ENCODE data around the gene KIAA0232. TPM values are rescaled to one million over a fixed set of nuclear protein-coding genes. Genes with fewer than 3 reads are reported as not detected.

Gene KIAA0232
- polyA plus RNA-seq, 1 experiment, result 25.0 TPM

- no peak for TF ChIP-seq CTCF (IDR thresholded peaks at IDR 0.05; ENCODE audit: low read depth, low read length)
- Histone ChIP-seq H3K27me3 (ENCODE audit: control insufficient read depth, insufficient read depth, low read length) (no peaks in the 10 kb centered on the region), H3K27ac (ENCODE audit: low read depth, low read length) (no peak overlapping the region), H3K9me3 (ENCODE audit: control insufficient read depth, insufficient read depth, low read length) (peaks cover 2% of the 10 kb centered on the region), H3K4me3 (ENCODE audit: low read depth, low read length) (no peak overlapping the region)
- DNase-seq (ENCODE audit: low read depth, low spot score), result no peak
- CTCF ChIA-PET, result no interaction called here
- POLR2A ChIA-PET, result no interaction called here
Measured at GRCh38 chr4:6740347-6740746, 42.2 kb upstream of the KIAA0232 start.

- Histone ChIP-seq H3K27ac (ENCODE audit: low read depth, low read length) (no peak overlapping the region), H3K9me3 (ENCODE audit: control insufficient read depth, insufficient read depth, low read length) (peaks cover 2% of the 10 kb centered on the region), H3K4me3 (ENCODE audit: low read depth, low read length) (no peak overlapping the region), H3K27me3 (ENCODE audit: control insufficient read depth, insufficient read depth, low read length) (no peaks in the 10 kb centered on the region)
- no peak for TF ChIP-seq CTCF (IDR thresholded peaks at IDR 0.05; ENCODE audit: low read depth, low read length)
- POLR2A ChIA-PET, result no interaction called here
- CTCF ChIA-PET, result interaction anchor here (0.6 kb wide), 2 partner anchors 56 to 300 kb away, joined by 4 to 5 read pairs; a partner anchor contains a TSS
- DNase-seq (ENCODE audit: low read depth, low spot score), result no peak
Measured at GRCh38 chr4:6742507-6742906, 40.0 kb upstream of the KIAA0232 start.

DNA sequence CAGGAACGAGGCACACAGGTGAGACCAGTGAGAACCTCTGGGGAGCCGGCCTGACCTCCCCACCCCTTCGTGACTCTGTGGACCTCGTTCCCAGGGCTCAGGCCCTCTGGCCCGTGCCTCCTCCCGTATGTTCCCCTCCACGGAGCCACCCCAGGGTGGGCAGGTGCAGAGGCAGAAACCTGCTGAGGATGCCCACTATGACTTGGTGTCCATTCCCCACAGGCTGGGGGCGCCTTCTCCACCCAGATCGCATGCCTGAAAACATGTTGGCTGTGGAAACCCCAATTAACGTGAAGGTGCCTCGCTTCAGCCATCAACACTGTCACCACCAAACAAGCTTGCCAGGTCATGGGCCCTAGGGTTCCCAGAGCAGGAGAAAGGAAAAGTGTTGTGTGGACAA, 39.5 kb upstream of the KIAA0232 start:
- no peak for TF ChIP-seq CTCF (IDR thresholded peaks at IDR 0.05; ENCODE audit: low read depth, low read length)
- H3K9me3 ChIP-seq (ENCODE audit: control insufficient read depth, insufficient read depth, low read length), result peaks cover 2% of the 10 kb centered on the region
- no peaks in the 10 kb centered on the region for H3K27me3 ChIP-seq (ENCODE audit: control insufficient read depth, insufficient read depth, low read length)
- H3K4me3 ChIP-seq (ENCODE audit: low read depth, low read length), result no peak overlapping the region
- no peak overlapping the region for H3K27ac ChIP-seq (ENCODE audit: low read depth, low read length)
- POLR2A ChIA-PET, result no interaction called here
- DNase-seq (ENCODE audit: low read depth, low spot score), result no peak
- CTCF ChIA-PET, result interaction anchor here (0.6 kb wide), 2 partner anchors 55 to 300 kb away, joined by 4 to 5 read pairs; a partner anchor contains a TSS

DNA sequence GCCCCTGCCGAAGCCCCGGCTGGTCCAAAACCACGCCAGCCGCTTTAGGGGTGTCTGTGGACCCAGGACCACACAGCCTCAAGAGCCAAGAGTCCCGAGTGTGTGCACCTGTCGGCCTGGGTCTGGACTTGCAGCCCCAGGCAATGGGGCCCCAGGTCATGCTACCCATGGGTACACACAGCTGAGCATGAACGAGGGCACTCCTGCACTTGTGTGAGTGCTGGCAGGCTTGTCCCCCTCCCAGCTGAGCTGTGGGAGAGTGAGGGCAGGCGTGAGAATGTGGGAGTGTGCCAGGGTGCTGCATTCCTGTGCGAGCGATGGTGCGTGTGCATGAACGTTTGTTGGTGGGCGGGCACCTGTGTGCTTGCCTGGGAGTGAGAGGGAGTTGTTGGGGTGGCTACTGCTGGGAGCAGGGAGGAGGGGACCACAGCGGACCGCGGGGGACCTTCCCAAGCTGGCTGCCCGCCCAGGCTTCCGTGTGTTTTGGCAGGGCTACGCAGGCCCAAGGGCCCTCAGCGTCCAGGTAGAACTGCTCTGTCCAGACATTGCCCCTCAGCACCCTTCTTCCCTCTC, 35.7 kb upstream of the KIAA0232 start:
- CTCF ChIA-PET, result interaction anchor here (0.6 kb wide), 1 partner anchor 126 kb away, joined by 3 read pairs; no protein-coding TSS in a partner anchor
- no peak for DNase-seq (ENCODE audit: low read depth, low spot score)

More for the DNA sequence above, 35.7 kb upstream of the KIAA0232 start:
- H3K9me3 ChIP-seq (ENCODE audit: control insufficient read depth, insufficient read depth, low read length), result no peaks in the 10 kb centered on the region; the same call in 1 of the 2 replicates
- POLR2A ChIA-PET, result no interaction called here
- H3K4me3 ChIP-seq (ENCODE audit: low read depth, low read length), result no peak overlapping the region
- H3K27me3 ChIP-seq (ENCODE audit: control insufficient read depth, insufficient read depth, low read length), result no peaks in the 10 kb centered on the region
- no peak for TF ChIP-seq CTCF (IDR thresholded peaks at IDR 0.05; ENCODE audit: low read depth, low read length)
- no peak overlapping the region for H3K27ac ChIP-seq (ENCODE audit: low read depth, low read length)
